Mucosa of descending colon (tissue), 3 donors: Measurements from ENCODE around the gene ASB9. TPM values are rescaled to one million over a fixed set of nuclear protein-coding genes. Genes with fewer than 3 reads are reported as not detected.

ENCODE experiments used
- ATAC-seq: fragments of 200-7000 bp; cut with Tn5 transposase; one replicate; pipeline ENCODE4 v1.9.1; 2020; ENCODE audit warnings: mild to moderate bottlenecking, moderate library complexity
- DNase-seq, 3 donors: peaks; one replicate each; pipeline ENCODE4 v3.0.0-alpha.2; 2020
- H3K36me3 ChIP-seq: fragments of 200-600 bp; one replicate; pipeline ENCODE4 v1.8.0; 2021; ENCODE audit warnings: low read depth, mild to moderate bottlenecking
- H3K4me1 ChIP-seq: fragments of 200-600 bp; one replicate; pipeline ENCODE4 v1.8.0; 2021; ENCODE audit warnings: low read depth, mild to moderate bottlenecking
- H3K4me3 ChIP-seq: fragments of 200-600 bp; one replicate; pipeline ENCODE4 v1.8.0; 2021; ENCODE audit warnings: mild to moderate bottlenecking
- H3K9me3 ChIP-seq: fragments of 200-600 bp; one replicate; pipeline ENCODE4 v1.8.0; 2021; ENCODE audit warnings: mild to moderate bottlenecking
- CTCF ChIP-seq: fragments of 200-600 bp; IDR thresholded peaks from one replicate; pipeline ENCODE4 v1.8.0; 2022; ENCODE audit warnings: antibody characterized with exemption, mild to moderate bottlenecking
- intact Hi-C, 2 donors: fragments of 100-400 bp; cut with DNase I in 1 of 2; cut with micrococcal nuclease in 1 of 2; formaldehyde crosslinking; loops; one replicate each; pipeline versions ENCODE4 v1.11.0 to v1.11.1; 2022; cut with DNase I, micrococcal nuclease
- total RNA-seq, 3 donors: library from RNA; stranded (reverse); fragmentation: NEBNext Ultra II Directional in 2 of 3; extraction: Animal tissue kit (Norgen Biotek cat#: 25700) in 2 of 3; gene quantifications; one replicate each; pipeline versions ENCODE4 v1.2.1 to v1.2.4, GENCODE V29; 2021 to 2023
- donor health status: DM: no; HTN: no; CAD: no; lungs with moderate emphysema.
- donor health status: DM: no; HTN: no; CAD: no.
- donor health status: DM: no; HTN: yes; CAD: no.

ASB9 gene
- total RNA-seq, 3 donors from 2014 or later: 0.63 to 2.7 (median 1.3) TPM

DNA sequence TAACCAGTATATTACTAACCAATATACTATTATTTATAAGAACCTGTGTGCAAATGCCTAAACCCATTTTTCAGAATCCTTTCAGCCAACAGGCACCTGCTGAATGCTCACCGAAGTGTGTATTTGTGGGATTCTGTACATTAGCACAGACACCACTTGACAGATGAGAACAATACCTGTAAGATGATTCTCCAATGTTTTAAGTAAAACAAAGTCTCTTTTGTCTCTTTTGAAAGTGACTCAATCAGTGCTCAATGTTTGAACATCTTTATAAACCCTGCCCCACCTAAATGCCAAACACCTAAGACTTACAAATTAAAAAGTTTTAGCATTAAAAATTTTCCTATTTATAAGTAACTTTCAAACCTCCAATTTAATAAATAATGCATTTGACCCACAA, 763 bp downstream of the ASB9 start:
- no peak for ATAC-seq
- Histone ChIP-seq H3K4me3 (no peak overlapping the region), H3K9me3 (no peaks in the 10 kb centered on the region), H3K4me1 (no peaks in the 10 kb centered on the region), H3K36me3 (no peaks in the 10 kb centered on the region)
- TF ChIP-seq CTCF: no peak
- intact Hi-C loops: no loop called here
- no peak for DNase-seq

- H3K4me3 ChIP-seq: no peak overlapping the region
Measured at GRCh38 chrX:15254852-15255251, 15.0 kb downstream of the ASB9 start.

DNA sequence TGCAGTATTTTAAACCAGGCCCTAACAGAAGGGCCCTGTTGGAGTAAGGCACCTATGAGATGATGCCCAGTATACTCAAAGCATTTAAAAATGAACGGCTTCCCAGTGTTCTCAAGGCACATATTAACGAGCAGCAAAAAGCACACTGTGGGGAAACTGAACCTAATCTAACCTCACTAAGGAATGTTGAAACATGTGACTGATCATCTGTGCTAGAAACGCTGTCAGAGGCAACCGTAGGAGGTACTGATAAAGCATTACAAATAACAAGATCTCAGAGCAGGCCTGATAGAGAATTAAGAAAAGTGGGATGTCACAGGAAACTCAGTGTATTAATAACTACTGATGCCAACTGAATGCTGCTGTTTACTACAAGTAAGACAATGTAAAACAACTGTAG, 24.0 kb downstream of the ASB9 start:
- Histone ChIP-seq H3K9me3 (no peaks in the 10 kb centered on the region), H3K4me3 (no peak overlapping the region), H3K36me3 (no peaks in the 10 kb centered on the region), H3K4me1 (no peaks in the 10 kb centered on the region)
- DNase-seq (no peak), ATAC-seq (no peak)
- intact Hi-C loops: no loop called here
- TF ChIP-seq CTCF: no peak

More at GRCh38 chrX:15254852-15255251, 15.0 kb downstream of the ASB9 start:
- intact Hi-C loops: no loop called here
- no peak for DNase-seq
- no peaks in the 10 kb centered on the region for H3K4me1 ChIP-seq
- ATAC-seq: no peak
- TF ChIP-seq CTCF: no peak
- H3K9me3 ChIP-seq: no peaks in the 10 kb centered on the region
- H3K36me3 ChIP-seq: no peaks in the 10 kb centered on the region

DNA sequence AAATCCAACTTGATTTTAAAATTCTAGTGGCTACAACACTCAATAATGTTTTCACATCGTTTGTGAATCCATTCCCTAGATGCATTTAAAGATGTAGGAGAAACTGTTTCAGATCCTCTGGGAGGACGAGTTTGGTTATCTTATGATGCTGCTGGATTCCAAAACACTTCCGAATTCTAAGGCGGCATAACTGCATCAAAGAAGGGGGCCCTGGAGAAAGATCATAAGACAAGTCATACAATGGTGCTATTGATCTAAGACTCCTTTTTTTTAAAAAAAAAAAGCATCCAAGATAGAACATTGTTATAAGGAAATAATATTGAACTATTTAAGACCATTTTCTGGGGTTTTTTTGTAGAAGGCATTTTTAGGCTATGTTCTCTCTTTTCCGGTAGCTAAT, 25.5 kb downstream of the ASB9 start:
- ATAC-seq: no peak
- H3K9me3 ChIP-seq: no peaks in the 10 kb centered on the region

DNA sequence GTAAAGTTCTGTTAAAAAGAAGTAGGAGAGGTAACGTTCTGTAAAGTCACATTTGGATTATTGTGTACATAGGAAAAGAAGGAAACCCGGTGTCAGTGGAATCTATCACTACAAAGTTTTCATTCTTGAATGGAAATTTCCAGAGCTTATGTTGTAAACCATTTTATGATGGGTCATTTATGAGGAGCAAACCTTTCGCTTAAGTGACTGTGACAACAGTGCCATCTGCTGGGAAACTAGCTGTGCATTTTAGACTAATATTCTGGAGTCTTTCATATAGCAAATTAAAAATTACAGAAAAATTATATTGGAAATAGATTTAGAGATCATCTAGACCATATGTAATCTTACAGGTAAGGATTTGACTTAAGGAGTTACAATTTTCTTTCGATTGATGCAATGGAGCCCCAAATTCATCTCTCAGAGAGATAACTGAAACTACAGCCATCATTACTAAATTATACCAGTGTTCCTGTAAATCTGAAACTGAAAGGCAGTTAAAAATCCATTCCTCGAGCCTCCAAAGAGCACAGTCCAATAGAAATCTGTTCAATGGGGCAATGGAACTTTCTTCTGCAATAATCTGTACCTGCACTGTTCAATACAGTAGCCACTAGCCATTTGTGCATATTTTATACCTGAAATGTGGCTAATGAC, 26.9 kb downstream of the ASB9 start:
- intact Hi-C loops: no loop called here
- peak in 1 of 3 donors; percentile 76 for DNase-seq

More for the DNA sequence above, 25.5 kb downstream of the ASB9 start:
- H3K4me1 ChIP-seq: no peaks in the 10 kb centered on the region
- DNase-seq: no peak
- intact Hi-C loops: no loop called here
- no peak overlapping the region for H3K4me3 ChIP-seq
- H3K36me3 ChIP-seq: no peaks in the 10 kb centered on the region
- TF ChIP-seq CTCF: no peak

More for the DNA sequence above, 26.9 kb downstream of the ASB9 start:
- Histone ChIP-seq H3K4me1 (no peaks in the 10 kb centered on the region), H3K36me3 (no peaks in the 10 kb centered on the region), H3K4me3 (no peak overlapping the region), H3K9me3 (no peaks in the 10 kb centered on the region)
- peak; percentile 77 for ATAC-seq
- peak; percentile 29 for TF ChIP-seq CTCF
